ENCODE results near the gene BAHD1.
A peak's percentile ranks its signal among the peaks of the same experiment; 100 is the strongest.

Gene BAHD1

GRCh38 chr15:40467261-40467615, 26.5 kb downstream of the BAHD1 start:
- no peak for DNase-seq (ENCODE audit: low read depth)

GRCh38 chr15:40468898-40469331, 28.2 kb downstream of the BAHD1 start:
- no peak for DNase-seq (ENCODE audit: low read depth)

DNA sequence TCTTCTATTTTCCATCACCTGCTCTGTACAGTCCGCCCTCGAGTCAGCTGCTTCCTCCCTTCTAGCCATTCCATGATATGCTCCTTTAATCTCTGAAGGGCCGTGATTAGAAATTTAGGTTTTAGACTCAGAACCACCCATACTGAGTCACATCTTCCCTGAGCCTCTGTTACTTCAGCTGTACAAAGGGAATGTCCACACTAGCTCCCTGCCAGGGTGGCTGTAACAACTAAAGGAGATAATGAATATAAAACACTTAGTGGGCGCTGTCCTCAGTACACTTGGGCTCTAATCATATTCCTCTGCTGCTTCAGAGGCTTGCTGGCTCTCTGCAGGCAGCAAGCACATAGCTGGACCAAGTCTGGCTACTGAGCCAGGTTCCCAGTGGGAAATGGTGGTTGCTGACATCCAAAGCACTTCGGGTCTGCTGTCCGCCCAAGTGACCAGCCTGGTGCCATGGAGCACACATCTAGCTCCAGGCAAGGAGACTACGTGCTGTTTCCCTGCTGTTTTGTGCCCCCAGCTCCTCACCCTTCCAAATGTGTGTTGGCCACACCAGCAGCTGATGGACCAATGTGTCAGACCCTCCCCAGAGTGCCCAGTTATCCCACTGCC, 29.1 kb downstream of the BAHD1 start:
- DNase-seq (ENCODE audit: low read depth) = no peak

- DNase-seq (ENCODE audit: low read depth) = no peak
Measured at GRCh38 chr15:40470423-40471104, 29.8 kb downstream of the BAHD1 start, which contains the start of gene CHST14. TSS of gene CHST14 (plus strand) at chr15:40470984. CDS start at chr15:40471214, 230 bp downstream.

- no peak for DNase-seq (ENCODE audit: low read depth)
Measured at GRCh38 chr15:40471105-40471807, 30.5 kb downstream of the BAHD1 start.

DNA sequence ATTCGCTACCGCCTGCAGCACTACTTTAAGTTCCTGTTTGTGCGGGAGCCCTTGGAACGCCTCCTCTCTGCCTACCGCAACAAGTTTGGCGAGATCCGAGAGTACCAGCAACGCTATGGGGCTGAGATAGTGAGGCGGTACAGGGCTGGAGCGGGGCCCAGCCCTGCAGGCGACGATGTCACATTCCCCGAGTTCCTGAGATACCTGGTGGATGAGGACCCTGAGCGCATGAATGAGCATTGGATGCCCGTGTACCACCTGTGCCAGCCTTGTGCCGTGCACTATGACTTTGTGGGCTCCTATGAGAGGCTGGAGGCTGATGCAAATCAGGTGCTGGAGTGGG, 31.0 kb downstream of the BAHD1 start:
- DNase-seq (ENCODE audit: low read depth) = no peak

DNA sequence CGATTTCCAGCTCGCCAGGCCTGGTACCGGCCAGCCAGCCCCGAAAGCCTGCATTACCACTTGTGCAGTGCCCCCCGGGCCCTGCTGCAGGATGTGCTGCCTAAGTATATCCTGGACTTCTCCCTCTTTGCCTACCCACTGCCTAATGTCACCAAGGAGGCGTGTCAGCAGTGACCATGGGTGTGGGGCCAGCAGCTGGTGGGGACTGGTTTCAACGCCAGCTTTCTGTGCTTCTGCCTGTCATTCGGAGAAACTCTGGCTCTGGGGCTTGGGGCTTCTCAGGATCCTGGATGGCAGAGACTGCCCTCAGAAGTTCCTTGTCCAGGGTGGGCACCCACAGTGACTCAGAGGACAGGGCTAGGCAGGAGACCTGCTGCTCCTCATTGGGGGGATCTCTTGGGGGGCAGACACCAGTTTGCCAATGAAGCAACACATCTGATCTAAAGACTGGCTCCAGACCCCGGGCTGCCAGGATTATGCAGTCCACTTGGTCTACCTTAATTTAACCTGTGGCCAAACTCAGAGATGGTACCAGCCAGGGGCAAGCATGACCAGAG, 31.5 kb downstream of the BAHD1 start:
- no peak for DNase-seq (ENCODE audit: low read depth)

DNA sequence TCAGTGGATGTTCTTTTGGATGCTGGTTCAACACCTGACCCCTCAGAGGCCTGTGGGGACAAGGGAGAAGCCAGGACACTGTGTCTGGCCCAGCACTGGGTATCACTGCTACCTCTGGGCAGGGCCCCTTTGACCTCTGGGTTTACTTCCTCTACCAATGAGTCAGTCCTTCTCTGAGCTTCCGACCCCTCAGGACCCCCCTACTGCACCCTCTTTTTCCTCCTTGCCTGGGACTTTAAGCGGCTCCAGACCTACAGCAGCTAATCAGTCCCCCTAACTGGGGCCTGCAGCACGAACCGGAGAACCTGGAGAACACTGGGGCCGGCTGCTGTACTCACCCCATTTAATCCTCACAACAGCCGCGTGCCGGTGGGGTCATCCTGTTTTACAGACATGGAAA, 33.8 kb downstream of the BAHD1 start:
- DNase-seq (ENCODE audit: low read depth) = no peak

DNA sequence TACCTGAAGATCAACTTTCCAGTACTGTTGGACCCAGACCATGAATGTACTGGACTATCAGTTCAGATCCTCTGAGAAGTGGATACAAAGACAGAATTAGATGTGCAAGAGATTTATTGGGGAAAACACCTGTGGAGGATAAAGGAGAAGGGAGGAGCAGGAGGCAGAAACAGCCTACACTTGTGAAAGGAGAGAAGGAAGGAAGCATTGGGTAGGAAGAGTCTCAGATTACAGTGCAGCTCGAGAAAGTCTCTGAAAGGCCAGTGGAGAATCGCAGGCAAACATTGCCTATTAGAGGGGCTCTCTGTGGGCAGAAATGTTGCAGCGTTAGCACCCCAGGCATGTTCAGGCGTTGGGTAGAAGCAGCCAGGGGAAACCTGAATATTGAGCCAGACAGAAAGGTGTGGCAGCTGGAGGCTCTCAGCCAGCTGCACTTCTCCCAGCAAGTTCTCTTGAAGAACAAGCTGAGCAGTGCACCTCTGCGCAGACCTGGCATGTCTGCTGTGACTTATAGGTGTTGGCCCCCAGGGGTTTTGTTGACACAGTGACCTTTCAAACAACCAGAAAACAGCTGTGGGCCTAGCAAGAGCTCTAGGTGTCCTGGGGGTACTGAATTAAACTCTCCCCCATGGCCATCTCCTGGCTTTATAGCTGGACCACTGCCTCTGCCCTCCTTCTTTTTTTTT, 37.0 kb downstream of the BAHD1 start:
- no peak for DNase-seq (ENCODE audit: low read depth)

GRCh38 chr15:40479024-40479423, 38.3 kb downstream of the BAHD1 start:
- no peak for DNase-seq (ENCODE audit: low read depth)

DNA sequence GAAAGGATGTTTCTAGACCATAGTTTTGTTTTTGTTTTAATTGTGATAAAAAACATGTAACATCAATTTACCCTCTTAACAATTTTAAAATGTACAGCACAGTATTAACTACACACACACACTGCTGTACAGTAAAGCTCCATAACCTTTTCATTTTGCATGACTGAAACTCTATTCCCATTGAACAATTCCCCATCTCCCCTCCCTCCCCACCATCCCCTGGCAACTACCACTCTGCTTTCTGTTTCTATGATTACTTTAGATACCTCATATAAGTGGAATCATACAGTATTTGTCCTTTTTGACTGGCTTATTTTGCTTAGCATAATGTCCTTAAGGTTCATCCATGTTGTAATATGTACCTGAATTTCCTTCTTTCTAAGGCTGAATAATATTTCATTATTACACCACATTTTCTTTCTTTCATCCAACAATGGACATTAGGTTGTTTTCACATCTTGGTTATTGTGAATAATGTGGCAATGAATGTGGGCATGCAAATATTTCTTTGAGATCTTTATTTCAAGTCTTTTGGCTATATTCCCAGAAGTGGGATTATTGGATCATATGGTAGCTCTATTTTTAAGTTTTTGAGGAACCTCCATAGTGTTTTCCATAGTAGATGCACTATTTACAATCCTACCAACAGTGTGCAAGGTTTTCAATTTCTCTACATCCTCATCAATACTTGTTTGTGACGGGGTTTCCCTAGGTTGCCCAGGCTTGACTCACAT, 40.8 kb downstream of the BAHD1 start:
- DNase-seq (ENCODE audit: low read depth) = no peak

DNA sequence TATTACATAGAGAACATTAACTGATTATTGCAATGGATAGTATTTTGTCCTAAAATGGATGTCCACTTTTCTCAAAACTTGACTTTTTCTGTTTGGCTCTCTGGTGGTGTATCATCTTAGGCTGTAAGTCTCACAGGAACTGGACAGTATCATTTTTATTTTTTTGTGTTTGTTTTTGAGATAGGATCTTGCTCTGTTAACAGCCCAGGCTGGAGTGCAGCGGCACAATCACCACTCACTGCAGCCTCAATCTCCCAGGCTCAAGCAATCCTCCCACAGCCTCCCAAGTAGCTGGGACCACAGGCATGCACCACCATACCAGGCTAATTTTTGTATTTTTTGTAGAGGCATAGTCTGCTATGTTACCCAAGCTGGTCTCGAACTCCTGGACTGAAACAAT, 43.2 kb downstream of the BAHD1 start:
- no peak for DNase-seq (ENCODE audit: low read depth)

DNA sequence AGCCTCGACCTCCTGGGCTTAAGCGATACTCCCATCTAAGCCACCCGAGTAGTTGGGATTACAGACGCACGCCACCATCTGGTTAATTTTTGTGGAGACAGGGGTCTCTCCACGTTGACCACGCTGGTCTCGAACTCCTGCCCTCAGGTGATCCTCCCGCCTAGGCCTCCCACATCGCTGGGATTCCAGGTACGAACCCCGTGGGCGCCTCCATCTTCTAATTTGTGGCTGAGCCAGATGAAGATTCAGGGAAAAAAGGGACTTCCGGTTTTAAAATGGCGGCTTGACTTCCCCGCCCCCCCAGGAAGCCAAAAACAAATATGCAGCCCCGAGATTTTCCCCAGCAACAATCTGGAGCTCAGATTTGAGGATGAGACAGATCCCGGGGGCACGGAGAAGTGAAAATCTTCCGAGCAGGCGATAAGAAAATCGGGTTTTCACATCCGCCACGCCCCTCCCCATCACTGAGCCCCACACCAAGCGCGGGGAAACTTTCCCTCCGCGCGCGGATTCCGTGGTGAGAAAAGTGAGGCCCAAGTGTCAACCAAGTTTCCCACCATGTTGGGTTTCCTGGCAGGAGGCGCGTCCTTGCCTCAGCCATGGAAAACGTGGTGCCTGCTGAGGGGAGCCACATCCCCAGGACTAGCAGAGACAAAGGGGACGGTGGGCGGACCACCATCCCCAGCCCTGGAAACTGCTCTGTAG, 45.5 kb downstream of the BAHD1 start:
- DNase-seq (ENCODE audit: low read depth) = no peak

GRCh38 chr15:40487816-40488682, 47.3 kb downstream of the BAHD1 start:
- DNase-seq (ENCODE audit: low read depth) = no peak

GRCh38 chr15:40489274-40490175, 48.8 kb downstream of the BAHD1 start:
- no peak for DNase-seq (ENCODE audit: low read depth)

DNA sequence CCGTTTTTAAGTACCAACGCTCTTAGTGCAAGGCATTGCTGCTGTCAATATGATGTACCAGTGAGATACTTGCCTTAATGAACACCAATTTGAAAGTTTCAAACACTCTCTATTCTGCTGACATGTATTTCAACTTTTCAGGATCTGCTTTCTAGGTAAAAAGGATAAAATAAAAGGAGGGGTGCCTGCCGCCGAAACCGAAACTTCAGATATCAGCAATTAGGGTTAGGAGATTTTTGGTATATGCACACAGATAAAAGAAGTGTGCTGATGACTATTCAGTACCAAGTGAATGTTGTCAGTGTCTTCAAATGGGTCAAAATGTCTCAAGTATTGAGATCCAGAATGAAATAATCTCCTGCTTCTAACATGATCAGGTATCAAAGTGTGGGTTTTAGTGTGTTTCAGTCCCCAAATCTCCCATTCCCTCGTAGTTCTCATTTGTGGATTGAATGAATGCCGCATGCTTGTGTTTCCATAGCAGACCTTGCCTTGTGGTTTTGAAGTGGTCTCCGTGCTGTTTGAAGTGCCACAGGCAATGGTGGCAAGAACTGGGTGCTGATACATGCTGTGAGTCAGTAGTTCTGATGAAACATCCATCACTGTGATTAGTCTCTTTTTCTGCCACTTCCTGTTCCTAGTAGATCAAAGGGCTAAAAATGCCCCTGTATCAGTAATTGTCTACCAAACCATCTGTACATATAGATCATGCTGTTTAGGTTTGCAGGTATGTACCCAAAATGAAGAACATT, 52.5 kb downstream of the BAHD1 start:
- peak; percentile 34 for DNase-seq (ENCODE audit: low read depth)

- no peak for DNase-seq (ENCODE audit: low read depth)
Measured at GRCh38 chr15:40495516-40495915, 54.8 kb downstream of the BAHD1 start.

- DNase-seq (ENCODE audit: low read depth) = peak; percentile 61
Measured at GRCh38 chr15:40498418-40498817, 57.7 kb downstream of the BAHD1 start.

All from HS-5 (cell line).